ENCODE data around the gene ACSL3.

ACSL3 gene

DNA sequence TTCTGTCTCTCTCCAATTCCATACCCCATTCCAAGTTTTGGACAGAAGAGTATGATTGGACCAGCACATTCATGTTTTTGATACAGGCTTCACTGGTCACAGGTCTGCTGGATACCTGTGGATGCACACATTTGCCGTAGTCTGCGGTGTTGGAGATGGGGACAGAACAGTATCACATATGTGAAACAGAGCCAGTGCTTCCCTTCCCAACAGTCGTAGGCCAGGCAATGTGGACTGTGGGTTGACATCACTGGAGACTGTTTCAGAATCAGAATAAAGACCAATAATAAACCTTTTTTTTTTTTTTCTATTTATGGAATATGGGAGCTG is 18.7 kb downstream of the ACSL3 start:
- no peak for DNase-seq (ENCODE audit: low read depth)

DNA sequence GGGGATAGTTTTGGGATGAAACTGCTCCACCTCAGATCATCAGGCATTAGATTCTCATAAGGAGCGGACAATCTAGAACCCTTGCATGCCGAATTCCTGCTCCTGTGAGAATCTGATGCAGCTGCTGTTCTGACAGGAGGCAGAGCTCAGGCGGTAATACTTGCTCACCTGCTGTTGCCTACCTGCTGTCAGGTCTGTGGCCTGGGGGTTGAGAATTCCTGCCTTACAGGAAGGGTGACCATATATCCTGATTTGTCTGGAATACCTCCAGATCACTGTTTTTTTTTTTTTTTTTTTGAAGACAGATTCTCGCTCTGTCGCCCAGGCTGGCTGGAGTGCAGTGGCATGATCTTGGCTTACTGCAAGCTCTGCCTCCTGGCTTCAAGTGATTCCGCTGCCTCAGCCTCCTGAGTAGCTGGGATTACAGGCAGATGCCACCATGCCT is 21.7 kb downstream of the ACSL3 start:
- DNase-seq (ENCODE audit: low read depth), result no peak

DNA sequence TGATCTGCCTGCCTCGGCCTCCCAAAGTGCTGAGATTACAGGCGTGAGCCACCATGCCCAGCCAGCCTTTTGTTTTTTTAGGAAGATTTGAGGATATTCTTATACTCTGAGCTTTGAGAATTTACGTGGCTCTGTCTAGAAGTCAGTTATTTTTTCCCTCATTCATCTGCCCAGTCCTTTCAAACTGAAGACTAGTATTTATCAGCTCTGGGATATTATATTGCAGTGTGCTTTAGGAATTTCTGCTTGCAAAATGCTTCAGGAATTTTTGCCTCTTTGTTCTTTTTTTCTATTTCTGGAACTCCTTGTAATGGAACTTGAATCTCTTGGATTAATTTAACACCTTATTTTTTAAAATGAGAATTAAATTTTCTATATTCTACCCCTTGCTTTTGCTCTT is 22.6 kb downstream of the ACSL3 start:
- no peak for DNase-seq (ENCODE audit: low read depth)

DNA sequence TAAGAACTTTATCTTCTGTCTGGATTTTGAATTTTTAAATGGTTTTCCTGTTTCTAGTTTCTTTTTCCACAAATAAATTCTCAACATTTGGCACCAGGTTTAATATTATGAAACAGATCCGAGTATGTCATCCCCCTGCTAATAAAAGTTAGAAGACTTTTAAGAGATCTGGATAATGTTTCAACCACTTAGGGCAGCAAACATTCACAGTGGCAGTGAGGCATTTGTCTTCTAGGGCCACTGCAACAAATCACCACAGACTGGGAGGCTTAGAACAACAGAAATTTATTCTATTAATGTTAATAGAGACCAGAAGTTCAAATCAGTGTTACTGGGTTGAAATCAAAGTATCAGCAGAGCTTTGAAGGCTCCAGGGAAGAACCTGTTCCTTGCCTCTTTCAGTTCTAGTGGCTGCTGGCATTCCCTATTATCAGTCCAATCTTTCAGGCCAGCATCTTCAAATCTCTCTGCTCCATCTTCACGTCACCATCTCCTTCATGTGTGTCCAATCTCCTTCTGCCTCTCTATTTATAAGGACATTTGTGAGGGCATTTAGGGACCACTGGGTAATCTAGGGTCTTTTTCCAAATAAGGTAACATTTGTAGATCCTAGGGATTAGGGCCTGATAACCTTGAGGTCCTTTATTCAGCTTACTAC is 23.4 kb downstream of the ACSL3 start:
- DNase-seq (ENCODE audit: low read depth), result no peak

DNA sequence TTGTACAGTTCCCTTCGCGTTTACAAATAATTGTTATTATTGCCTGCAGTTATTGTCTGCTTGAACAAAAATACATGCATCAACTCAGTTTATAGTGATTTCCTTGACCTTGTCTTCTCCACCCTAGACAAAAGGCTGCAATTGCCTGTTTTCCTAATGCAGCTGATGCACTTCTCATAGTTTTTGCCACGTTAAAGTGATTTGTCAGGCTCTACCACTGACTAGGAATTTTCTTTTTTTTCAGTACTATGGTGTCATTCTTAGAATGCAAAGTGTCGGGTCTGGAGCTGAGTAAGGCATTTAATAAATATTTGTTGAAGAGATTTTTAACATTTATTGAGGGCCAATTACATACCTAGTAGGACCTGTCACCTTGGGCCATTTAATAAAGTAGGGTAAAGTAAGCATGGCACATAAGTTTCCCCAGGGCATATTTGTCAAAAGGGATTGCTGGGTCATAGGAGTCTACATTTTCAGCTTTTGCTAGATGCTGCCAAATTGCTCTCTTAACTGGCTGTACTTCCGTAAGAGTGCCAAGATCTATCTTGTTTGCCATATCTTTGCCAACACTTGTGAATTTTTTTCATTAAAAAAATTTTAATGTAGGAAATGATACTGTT is 24.1 kb downstream of the ACSL3 start:
- DNase-seq (ENCODE audit: low read depth), result no peak

DNA sequence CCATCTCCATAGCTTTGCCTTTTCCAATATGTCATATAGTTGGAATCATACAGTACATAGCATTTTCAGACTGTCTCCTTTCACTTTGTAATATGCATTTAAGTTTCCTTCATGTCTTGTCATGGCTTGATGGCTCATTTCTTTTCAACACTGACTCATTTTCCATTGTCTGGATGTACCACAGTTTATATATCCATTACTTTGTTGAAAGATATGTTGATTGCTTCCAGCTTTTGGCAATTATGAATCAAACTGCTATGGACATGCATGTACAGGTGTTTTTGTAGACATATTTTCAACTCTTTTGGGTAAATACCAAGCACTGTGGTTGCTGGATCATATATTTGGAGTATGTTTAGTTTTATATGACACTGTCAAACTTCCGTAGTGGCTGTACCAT is 26.3 kb downstream of the ACSL3 start:
- no peak for DNase-seq (ENCODE audit: low read depth)

DNA sequence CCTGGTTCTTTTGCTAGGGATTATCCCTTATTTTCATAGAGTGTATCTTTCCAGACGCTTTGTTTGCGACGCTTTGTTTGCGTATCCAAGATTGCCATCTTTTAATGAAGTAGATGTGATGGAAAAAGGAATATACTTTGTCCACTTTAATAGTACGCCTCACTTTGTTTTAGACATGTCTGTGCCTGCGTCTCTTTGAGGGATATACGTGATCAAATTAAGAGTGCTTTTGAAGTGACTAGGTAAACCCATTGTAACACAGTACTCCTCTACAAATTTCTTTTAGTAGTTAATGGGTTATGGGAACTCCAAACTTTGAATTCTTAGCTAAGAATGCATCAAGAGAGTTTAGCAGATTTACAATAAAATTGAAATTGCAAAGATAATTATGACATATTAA is 27.9 kb downstream of the ACSL3 start:
- no peak for DNase-seq (ENCODE audit: low read depth)

DNA sequence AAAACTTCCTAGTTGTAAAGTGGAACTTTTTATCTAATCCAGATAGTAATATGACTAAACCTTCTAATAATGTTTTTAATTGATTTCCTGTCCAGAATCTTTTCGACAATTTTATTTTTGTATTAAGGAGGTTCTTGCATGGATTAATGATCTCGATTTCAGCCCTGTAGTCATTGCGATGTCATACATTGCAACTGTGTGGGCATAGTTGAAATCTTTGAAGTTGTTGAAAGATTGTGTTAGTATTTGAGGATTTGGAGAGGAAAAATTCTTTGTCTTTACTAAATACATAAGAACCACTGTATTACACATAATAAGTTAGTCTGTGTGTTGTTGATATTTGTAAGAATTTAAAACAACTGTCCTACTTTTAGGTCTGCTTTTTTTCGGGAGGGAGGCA is 31.1 kb downstream of the ACSL3 start:
- no peak for DNase-seq (ENCODE audit: low read depth)

DNA sequence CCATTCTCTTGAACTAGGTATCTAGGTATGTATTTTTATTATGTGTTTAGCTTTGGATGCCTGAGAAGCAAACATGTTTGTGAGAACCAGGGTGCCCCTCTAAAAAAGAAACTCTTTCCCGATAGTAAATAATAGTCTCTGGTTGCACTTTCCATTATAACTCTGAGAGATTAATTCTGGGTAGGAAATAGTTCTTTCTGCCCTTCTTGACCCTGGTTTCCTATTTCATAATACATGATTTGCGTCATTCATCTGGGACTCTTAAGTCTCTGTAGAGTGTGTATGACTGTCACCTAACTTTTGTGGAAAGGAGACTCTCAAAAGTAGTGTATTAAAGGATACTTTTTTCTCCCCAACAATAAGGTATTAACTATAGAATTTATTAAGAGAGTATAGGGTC is 31.5 kb downstream of the ACSL3 start:
- DNase-seq (ENCODE audit: low read depth), result no peak

DNA sequence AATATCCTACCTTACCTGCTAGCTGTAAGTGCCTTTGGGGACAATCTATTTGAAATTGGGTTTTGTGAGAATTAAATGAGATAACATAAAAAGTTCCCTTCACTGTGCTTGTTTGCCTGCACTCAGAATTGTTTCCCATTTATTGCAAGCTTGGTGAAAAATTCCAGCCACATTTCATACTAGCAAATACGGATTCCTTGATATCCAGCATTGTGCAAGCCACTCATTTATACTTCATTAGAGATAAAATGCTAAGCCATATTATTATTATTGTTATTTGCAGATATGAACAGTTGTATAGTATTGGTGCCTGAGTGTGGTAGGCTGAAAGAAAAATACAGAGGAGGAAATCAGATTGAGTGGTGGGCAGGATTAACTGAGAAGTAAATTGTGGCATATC is 31.9 kb downstream of the ACSL3 start:
- DNase-seq (ENCODE audit: low read depth), result no peak

DNA sequence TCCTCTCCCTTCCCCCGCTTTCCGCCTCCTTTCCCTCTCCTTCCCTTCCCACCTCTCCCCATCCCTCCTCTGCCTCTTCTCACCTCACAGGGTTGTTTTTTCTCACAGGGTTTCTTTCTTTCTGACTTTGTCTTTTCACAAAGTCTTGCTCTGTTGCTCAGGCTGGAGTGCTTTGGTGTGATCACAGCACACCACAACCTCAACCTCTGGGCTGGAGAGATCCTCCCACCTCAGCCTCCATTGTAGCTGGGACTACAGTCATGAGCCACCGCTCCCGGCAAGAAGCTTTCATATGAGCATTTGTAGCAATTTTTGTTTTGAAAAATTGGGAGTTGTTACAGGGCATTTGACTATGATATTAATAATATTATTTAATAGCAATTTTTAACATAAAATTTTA is 32.9 kb downstream of the ACSL3 start:
- no peak for DNase-seq (ENCODE audit: low read depth)

DNA sequence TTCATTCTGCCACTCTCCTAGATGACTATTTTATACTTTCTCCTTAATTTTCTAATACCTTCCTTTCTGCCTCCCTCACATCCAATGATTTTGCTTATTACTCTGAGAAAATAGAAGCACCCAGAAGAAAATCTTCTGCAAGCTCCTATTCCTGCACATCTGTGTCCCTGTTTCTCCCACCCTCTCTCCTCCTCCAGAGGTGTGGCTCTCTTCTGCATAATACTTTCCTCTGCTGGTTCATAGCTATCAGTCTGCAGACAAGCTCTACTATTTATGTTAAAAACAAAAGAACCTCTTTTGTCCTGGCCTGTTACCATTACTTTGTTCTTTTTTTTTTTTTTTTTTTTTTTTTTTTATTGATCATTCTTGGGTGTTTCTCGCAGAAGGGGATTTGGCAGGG is 34.3 kb downstream of the ACSL3 start:
- no peak for DNase-seq (ENCODE audit: low read depth)

DNA sequence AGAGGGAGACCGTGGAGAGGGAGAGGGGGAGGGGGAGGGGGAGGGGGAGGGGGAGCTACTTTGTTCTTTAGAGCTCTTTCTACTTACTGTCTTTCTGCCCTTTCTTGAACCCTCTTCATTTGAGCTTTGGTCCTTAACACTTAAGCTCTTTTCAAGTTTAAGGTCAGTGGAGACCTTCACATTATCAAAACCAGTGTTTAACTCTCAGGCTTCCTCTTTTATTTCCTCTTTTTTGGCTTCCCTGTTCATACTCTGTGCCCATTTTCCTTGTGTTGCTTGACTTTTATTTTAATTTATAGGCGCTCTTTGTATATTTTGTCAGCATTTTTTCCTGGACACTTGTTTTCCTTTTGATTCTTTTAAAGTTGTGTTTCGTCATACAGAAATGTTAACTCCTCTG is 37.1 kb downstream of the ACSL3 start:
- DNase-seq (ENCODE audit: low read depth), result no peak

DNA sequence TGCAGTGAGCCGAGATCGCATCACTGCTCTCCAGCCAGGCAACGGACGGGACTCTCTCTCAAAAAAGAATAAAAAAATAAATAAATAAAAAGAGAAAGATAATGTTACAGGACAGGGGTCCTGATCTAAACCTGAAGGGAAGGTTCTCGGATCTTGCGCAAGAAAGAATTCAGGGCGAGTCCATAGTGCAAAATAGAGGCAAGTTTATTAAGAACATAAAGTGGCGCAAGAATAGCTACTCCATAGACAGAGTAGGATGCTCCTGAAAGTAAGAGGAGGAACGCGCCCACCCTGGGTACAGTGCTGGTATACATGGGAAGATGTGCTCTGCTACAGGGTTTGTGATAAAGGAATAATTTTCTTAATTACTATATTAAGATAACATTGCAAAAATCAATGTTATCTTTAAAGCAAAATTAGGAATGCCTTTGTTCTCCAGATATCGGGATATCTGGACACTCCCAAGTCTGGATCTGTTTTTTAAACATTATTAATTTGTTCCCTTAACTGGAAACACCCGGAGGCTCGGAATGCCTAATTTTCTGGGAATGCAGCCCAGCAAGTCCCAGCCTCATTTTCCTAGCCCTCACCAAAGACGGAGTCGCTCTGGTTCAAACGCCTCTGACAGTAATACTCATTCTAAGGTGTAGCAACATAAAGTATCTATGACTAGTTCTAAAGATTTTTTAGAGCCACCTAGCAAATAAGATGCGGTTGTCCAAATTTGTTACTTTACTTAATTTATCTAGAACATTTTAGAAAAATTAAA is 38.8 kb downstream of the ACSL3 start:
- DNase-seq (ENCODE audit: low read depth), result no peak

DNA sequence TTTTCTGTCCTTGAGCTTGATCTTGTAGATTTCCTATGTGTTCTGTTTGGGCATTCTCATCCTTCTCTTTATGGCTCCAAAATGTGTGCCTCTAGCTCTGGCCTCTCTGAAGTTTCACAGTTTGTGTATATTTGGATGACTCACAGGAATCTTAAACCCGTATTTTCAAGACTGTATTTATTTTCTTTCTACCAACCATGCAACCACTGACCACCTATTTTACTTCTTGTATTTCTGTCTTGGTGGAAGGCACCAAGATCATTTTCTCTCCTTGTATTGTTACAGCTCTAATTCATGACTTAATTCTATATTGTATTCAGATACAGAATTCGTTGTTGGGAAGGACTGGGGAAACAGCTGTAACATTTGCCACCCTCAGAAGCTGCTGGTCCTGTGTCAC is 39.5 kb downstream of the ACSL3 start:
- no peak for DNase-seq (ENCODE audit: low read depth)

DNA sequence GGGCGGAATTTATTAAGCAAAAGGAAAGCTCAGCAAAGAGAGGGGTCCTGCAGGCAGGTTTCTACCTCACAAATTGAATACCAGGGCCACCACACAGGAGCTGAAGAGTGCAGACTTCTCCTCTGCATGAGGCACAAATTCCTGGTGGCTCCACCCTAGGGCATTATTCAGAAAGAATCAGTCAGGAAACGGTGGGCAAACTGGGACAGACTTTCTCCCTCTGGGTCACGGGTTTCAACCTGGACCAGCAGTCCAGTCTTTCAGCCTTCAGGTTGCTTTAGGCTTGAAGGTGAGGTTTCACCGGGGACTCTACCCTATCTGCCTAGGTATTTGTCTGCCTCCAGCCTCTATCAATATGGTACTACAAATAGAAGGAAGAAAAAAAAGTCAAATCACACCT is 41.8 kb downstream of the ACSL3 start:
- no peak for DNase-seq (ENCODE audit: low read depth)

DNA sequence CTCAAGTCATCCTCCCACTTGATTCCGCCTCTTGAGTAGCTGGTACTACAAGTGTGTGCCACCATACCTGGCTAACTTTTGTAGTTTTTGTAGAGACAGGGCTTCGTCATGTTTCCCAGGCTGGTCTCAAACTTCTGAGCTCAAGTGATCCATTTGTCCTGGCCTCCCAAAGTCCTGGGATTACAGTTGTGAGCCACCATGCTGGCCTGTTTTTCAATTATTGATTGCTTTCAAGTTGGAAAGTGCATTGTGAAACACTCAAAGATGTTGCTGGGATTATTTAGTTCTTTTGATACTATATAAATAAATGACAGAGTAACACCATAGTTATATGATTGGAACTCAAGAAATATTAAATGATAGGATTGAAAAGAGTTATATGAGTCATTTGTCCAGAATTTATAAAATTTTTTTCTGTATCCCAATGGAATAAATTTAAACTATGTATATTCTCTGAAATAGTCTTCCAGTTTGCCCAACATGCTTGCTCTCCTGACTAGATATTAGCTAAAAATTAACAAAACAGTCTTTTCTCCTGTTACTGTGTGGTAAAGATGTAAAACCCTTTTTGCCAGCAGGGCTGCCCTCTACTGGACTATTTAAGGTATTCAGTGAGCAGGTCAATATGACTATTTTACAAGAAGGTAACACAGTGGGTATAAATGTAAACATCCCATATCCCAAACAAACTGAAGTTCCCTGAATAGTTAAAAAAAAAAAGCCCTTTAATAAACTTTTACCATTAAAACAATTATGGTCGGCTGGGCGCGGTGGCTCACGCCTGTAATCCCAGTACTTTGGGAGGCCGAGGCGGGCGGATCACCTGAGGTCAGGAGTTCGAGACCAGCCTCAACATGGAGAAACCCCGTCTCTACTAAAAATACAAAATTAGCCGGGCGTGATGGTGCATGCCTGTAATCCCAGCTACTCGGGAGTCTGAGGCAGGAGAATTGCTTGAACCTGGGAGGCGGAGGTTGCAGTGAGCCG is 42.7 kb downstream of the ACSL3 start:
- no peak for DNase-seq (ENCODE audit: low read depth)

DNA sequence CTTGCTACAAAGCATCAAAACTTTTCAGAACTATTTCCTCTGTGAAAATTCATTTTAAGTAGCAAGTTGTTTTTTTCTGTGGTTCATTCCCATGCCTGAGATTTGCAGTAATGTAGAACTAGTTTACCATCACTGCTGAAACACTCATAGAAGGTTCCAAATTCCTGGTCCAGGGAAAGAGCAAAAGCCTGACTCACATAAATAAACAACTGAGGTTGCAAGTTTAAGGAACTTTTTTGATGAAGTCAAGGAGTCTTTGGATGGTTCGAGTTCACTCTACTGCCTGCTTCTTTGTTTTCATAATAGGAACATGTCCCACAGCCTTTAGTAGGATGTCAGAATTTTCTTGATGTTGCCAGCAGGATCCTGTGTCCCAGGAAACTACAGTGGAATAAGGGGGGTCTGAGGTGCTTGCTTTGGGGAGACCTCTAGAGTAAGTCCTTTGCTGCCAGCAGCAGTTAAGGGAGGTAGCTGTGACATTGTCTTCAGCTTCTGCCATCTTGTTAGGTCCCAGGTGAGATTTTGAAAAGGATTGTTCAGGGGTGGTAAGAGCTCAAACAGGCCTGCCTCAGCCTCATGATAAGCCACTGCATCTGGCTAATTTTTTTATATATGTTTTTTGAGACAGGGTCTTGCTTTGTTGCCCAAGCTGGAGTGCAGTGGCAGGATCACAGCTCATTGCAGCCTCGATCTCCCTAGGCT is 43.9 kb downstream of the ACSL3 start:
- DNase-seq (ENCODE audit: low read depth), result no peak

DNA sequence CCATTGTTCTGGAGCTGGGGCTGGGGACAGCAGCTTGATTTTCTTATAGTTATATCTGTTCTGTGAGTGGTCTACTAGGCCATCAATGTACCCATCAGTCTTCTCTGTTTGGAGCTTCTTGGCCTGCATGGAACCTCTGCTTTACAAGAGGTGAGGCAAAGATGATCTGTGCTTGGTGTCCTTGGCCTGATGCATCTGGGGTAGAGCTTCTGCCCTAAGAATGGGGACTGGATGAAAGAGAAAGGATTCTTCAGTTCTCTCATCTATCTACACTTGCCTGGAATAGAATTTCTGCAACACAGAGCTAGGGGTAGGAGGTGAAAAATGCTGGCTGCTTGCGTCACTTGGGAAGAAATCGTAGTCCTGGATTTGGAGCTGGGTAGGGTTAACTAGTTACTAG is 46.2 kb downstream of the ACSL3 start:
- no peak for DNase-seq (ENCODE audit: low read depth)

DNA sequence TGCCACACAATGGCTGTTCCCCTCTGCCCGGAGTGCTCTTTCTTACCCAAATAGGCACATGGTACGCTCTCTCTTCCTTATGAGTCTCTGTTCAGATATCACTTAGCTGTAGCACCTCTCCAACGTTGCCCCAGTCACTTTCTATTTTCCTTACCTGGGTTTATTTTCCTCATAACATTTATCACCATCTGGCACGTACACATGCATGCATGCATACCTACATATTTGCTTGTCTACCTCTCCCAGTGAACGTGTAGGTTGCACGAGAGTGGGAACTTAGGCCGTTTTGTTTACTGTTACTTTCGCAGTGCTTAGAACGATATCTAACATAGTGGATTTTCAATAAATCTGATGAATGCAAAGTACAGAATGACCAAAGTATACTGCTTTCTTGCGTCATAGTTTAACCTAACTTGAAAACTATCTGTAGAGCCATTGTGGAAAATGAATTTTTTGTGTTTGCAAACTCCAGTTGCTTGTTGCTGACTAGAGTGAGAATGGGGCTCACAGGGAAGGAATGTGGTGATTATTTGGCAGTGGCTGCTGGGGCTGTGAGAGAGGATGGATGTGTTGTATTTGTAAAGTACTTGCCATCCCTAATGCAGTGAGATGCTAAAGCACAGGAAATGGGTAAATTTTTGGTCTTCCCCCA is 47.1 kb downstream of the ACSL3 start:
- no peak for DNase-seq (ENCODE audit: low read depth)

DNA sequence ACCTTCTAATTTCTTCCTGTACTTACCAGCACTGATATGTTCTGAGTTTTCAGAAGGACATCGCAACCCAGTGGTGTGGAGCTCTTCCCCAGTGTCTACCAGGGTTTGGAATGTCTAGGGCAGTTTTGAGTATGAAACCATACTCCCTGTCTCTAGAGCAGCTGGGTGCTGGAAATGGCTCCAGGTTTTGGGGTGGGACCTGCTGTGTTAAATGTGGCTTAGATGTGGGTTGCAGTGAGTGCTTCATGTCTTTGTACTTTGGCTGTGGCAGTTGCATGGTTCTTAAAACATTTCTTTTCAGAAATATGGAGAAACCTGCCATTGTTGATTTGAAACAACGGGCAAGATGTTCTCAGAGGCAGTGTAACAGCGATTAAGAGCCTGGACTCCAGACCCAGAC is 48.5 kb downstream of the ACSL3 start:
- DNase-seq (ENCODE audit: low read depth), result no peak
